Measurements from ENCODE around the gene FILIP1L.

DNA sequence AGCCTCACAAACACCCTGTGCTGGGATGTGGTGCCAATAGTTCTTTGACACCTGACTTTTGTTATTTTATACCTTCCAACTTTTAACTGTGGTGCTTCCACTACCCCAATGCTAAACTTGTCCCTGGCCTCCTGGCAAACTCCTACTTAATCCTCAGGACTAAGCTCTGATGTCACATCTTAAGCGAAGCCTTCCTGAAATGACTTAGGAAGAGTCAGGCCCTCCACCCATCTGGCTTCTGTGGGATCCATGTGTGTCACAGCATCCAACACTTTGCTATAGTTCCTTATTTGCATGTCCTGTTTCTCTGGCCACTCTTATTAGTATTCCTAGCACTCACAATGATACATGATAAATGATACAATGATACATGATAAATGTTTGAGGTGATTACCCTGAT lies 133.2 kb downstream of the FILIP1L start:
- TF ChIP-seq SNAI2 (CRISPR knock-in tag; IDR thresholded peaks at IDR 0.05), result no peak
- TF ChIP-seq ZNF70 (CRISPR knock-in tag; IDR thresholded peaks at IDR 0.05), result no peak
- no peak for TF ChIP-seq BACH2 (CRISPR knock-in tag; IDR thresholded peaks at IDR 0.05; ENCODE audit: borderline replicate concordance)
- peak; percentile 67; the same call in 1 of the 2 replicates for TF ChIP-seq ZFP3 (CRISPR knock-in tag; IDR thresholded peaks at IDR 0.05)
- TF ChIP-seq RARB (CRISPR knock-in tag; IDR thresholded peaks at IDR 0.05), result no peak
- TF ChIP-seq ARNTL (CRISPR knock-in tag; IDR thresholded peaks at IDR 0.05; ENCODE audit: borderline replicate concordance, low read depth), result no peak
- TF ChIP-seq, protein P1, sequence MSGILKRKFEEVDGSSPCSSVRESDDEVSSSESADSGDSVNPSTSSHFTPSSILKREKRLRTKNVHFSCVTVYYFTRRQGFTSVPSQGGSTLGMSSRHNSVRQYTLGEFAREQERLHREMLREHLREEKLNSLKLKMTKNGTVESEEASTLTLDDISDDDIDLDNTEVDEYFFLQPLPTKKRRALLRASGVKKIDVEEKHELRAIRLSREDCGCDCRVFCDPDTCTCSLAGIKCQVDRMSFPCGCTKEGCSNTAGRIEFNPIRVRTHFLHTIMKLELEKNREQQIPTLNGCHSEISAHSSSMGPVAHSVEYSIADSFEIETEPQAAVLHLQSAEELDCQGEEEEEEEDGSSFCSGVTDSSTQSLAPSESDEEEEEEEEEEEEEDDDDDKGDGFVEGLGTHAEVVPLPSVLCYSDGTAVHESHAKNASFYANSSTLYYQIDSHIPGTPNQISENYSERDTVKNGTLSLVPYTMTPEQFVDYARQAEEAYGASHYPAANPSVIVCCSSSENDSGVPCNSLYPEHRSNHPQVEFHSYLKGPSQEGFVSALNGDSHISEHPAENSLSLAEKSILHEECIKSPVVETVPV (CRISPR knock-in tag; IDR thresholded peaks at IDR 0.05), result no peak
- TF ChIP-seq TOX (CRISPR knock-in tag; IDR thresholded peaks at IDR 0.05; ENCODE audit: borderline replicate concordance), result no peak
- TF ChIP-seq, protein P2, sequence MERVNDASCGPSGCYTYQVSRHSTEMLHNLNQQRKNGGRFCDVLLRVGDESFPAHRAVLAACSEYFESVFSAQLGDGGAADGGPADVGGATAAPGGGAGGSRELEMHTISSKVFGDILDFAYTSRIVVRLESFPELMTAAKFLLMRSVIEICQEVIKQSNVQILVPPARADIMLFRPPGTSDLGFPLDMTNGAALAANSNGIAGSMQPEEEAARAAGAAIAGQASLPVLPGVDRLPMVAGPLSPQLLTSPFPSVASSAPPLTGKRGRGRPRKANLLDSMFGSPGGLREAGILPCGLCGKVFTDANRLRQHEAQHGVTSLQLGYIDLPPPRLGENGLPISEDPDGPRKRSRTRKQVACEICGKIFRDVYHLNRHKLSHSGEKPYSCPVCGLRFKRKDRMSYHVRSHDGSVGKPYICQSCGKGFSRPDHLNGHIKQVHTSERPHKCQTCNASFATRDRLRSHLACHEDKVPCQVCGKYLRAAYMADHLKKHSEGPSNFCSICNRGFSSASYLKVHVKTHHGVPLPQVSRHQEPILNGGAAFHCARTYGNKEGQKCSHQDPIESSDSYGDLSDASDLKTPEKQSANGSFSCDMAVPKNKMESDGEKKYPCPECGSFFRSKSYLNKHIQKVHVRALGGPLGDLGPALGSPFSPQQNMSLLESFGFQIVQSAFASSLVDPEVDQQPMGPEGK (CRISPR knock-in tag; IDR thresholded peaks at IDR 0.05; ENCODE audit: borderline replicate concordance), result no peak
- TF ChIP-seq, protein P3, sequence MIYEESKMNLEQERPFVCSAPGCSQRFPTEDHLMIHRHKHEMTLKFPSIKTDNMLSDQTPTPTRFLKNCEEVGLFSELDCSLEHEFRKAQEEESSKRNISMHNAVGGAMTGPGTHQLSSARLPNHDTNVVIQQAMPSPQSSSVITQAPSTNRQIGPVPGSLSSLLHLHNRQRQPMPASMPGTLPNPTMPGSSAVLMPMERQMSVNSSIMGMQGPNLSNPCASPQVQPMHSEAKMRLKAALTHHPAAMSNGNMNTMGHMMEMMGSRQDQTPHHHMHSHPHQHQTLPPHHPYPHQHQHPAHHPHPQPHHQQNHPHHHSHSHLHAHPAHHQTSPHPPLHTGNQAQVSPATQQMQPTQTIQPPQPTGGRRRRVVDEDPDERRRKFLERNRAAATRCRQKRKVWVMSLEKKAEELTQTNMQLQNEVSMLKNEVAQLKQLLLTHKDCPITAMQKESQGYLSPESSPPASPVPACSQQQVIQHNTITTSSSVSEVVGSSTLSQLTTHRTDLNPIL (CRISPR knock-in tag; IDR thresholded peaks at IDR 0.05; ENCODE audit: low read depth), result no peak
- TF ChIP-seq ESRRG (CRISPR knock-in tag; IDR thresholded peaks at IDR 0.05), result no peak
